HepG2 (cell line): Measurements from ENCODE around the gene TEX13D. TPM values are rescaled to one million over a fixed set of nuclear protein-coding genes. Genes with fewer than 3 reads are reported as not detected.
A peak's percentile ranks its signal among the peaks of the same experiment; 100 is the strongest.

ENCODE experiments used
- ATAC-seq: fragments of 200-7000 bp; cut with Tn5 transposase; 3 replicates; pipeline ENCODE4 v1.9.1; 2020; ENCODE audit warnings: mild to moderate bottlenecking, moderate library complexity
- BruUV-seq: library from RNA; stranded (reverse); fragments of 400-500 nt; replicated peaks from 2 replicates; lab custom pipeline; 2021; lab: Mats Ljungman, UMichigan
- CTCF ChIA-PET: fragments of 300-600 bp; formaldehyde crosslinking; extraction: SDS; loops from one replicate; lab custom pipeline; 2021; ENCODE audit warnings: low total read pairs, inconsistent platforms, low intra/inter-chr PET ratio; lab: Yijun Ruan, JAX
- POLR2A ChIA-PET: fragments of 350-600 bp; sonication (Branson Sonifier 250); formaldehyde crosslinking; loops from one replicate; lab custom pipeline; 2020; ENCODE audit warnings: antibody characterized with exemption, inconsistent platforms; lab: Yijun Ruan, JAX
- DNase-seq: peaks from one replicate; pipeline ENCODE4 v3.0.0-alpha.2; 2015; ENCODE audit warnings: low spot score
- FAIRE-seq: peaks from 3 replicates; lab custom pipeline; 2011; peaks lifted over from hg19 to GRCh38; lab: Jason Lieb, UNC
- H2AFZ ChIP-seq: one replicate; pipeline ENCODE4 v1.6.1; 2011; ENCODE audit warnings: low read length, inconsistent platforms
- H3K27ac ChIP-seq: fragments of 300-600 bp; 3 replicates; pipeline ENCODE4 v1.8.0; 2011; ENCODE audit warnings: mixed run types, mild to moderate bottlenecking, mixed read lengths, low read length, inconsistent platforms; ENCODE audit not compliant: insufficient read depth; ENCODE audit errors: extremely low read length
- H3K27me3 ChIP-seq, 2 experiments: fragments of 200-600 bp in 1 of 2; 2 replicates in 1 of 2; 3 replicates in 1 of 2; pipeline versions ENCODE4 v1.6.0 to v1.8.0; 2011; ENCODE audit warnings: low read length in 2 of 2, mild to moderate bottlenecking in 2 of 2, moderate library complexity in 2 of 2, inconsistent platforms in 1 of 2; ENCODE audit not compliant: insufficient read depth in 2 of 2, control insufficient read depth in 1 of 2
- H3K36me3 ChIP-seq, 2 experiments: fragments of 200-600 bp in 1 of 2; replicated peaks in 1 of 2; 2 replicates in 1 of 2; 3 replicates in 1 of 2; pipeline versions ENCODE4 v1.5.1 to v1.8.0; 2011; ENCODE audit warnings: low read length in 2 of 2, inconsistent platforms in 1 of 2; ENCODE audit not compliant: insufficient read depth in 2 of 2, control insufficient read depth in 1 of 2
- H3K4me1 ChIP-seq: 2 replicates; pipeline ENCODE4 v1.5.1; 2012; ENCODE audit warnings: low read length, inconsistent platforms; ENCODE audit not compliant: insufficient read depth
- H3K4me2 ChIP-seq: 2 replicates; pipeline ENCODE4 v1.6.0; 2011; ENCODE audit warnings: low read depth, low read length, inconsistent platforms
- H3K4me3 ChIP-seq, 3 experiments: fragments of 200-600 bp in 1 of 3; sonication (generic), shearing (Covaris generic) in 1 of 3; replicated peaks in 1 of 3; 2 replicates each; pipeline ENCODE4 v1.5.1; 2011 to 2016; ENCODE audit warnings: low read length in 3 of 3, inconsistent platforms in 2 of 3, low read depth in 2 of 3, mild to moderate bottlenecking in 2 of 3, control low read depth in 1 of 3, mixed read lengths in 1 of 3; ENCODE audit not compliant: insufficient read depth in 1 of 3
- H3K79me2 ChIP-seq: one replicate; pipeline ENCODE4 v1.6.1; 2011; ENCODE audit warnings: low read length, inconsistent platforms; ENCODE audit not compliant: insufficient read depth
- H3K9ac ChIP-seq: 2 replicates; pipeline ENCODE4 v1.6.0; 2011; ENCODE audit warnings: mild to moderate bottlenecking, low read depth, low read length, inconsistent platforms; ENCODE audit not compliant: insufficient read depth
- H3K9me3 ChIP-seq: 2 replicates; pipeline ENCODE4 v1.5.1; 2012; ENCODE audit warnings: mild to moderate bottlenecking, low read length
- H4K20me1 ChIP-seq: 2 replicates; pipeline ENCODE4 v1.6.0; 2011; ENCODE audit warnings: inconsistent platforms, mild to moderate bottlenecking, low read length, moderate library complexity; ENCODE audit not compliant: insufficient read depth
- ATAD3A ChIP-seq: sonication (generic); formaldehyde crosslinking; IDR thresholded peaks from 2 replicates; pipeline ENCODE4 v1.4.0; 2020; ENCODE audit warnings: missing genetic modification reagents
- ATF7 ChIP-seq, 2 experiments: fragments of 450-650 bp in 1 of 2; sonication (generic) in 1 of 2; formaldehyde crosslinking in 1 of 2; IDR thresholded peaks; 2 replicates each; pipeline versions ENCODE4 v1.4.0 to v1.6.1; 2016 to 2020; ENCODE audit warnings: antibody characterized with exemption in 1 of 2, mild to moderate bottlenecking in 1 of 2, missing genetic modification reagents in 1 of 2
- CREB1 ChIP-seq, 2 experiments: fragments of 450-650 bp in 1 of 2; IDR thresholded peaks; 2 replicates each; pipeline ENCODE4 v1.6.1; 2016 to 2017; ENCODE audit warnings: control low read depth in 1 of 2, mild to moderate bottlenecking in 1 of 2, missing compliant biosample characterization in 1 of 2, missing genetic modification characterization in 1 of 2
- JUNB ChIP-seq: sonication (generic); formaldehyde crosslinking; IDR thresholded peaks from 2 replicates; pipeline ENCODE4 v1.8.0; 2022; ENCODE audit warnings: missing genetic modification reagents, mild to moderate bottlenecking, borderline replicate concordance
- MTA1 ChIP-seq: sonication (generic); formaldehyde crosslinking; IDR thresholded peaks from 2 replicates; pipeline ENCODE4 v1.4.0; 2020; ENCODE audit warnings: missing genetic modification reagents, mild to moderate bottlenecking, borderline replicate concordance
- SMAD3 ChIP-seq: sonication (generic); formaldehyde crosslinking; IDR thresholded peaks from 2 replicates; pipeline ENCODE4 v1.4.0; 2020; ENCODE audit warnings: missing genetic modification reagents
- SRSF9 ChIP-seq: fragments of 200-400 bp; formaldehyde crosslinking; IDR thresholded peaks from 2 replicates; pipeline ENCODE4 v1.6.1; 2018; ENCODE audit warnings: borderline replicate concordance, mild to moderate bottlenecking, low read depth, low read length; ENCODE audit not compliant: insufficient read depth, poor library complexity, severe bottlenecking
- TEAD3 ChIP-seq: optimal IDR thresholded peaks from 2 replicates; pipeline ENCODE3; 2016; ENCODE audit warnings: borderline replicate concordance
- ZNF326 ChIP-seq: sonication (generic); formaldehyde crosslinking; IDR thresholded peaks from 2 replicates; pipeline ENCODE4 v1.4.0; 2020; ENCODE audit warnings: missing genetic modification reagents, borderline replicate concordance
- ZNF441 ChIP-seq: sonication (generic); formaldehyde crosslinking; IDR thresholded peaks from 2 replicates; pipeline ENCODE4 v1.7.0; 2021; ENCODE audit warnings: missing genetic modification reagents, borderline replicate concordance
- ZNF484 ChIP-seq: sonication (generic); formaldehyde crosslinking; IDR thresholded peaks from 2 replicates; pipeline ENCODE4 v1.5.1; 2020; ENCODE audit warnings: mild to moderate bottlenecking, low read depth, missing genetic modification reagents, borderline replicate concordance
- WGBS: methylation state at CpG from one replicate; pipeline ENCODE4 v1.1.6; 2017; ENCODE audit warnings: low lambda C conversion rate; 5-methylcytosine and 5-hydroxymethylcytosine counted together
- in situ Hi-C: cut with HindIII; loops from 2 replicates; pipeline ENCODE4 v1.10.0; 2017; ENCODE audit warnings: low pct_unique_long_range_greater_than_20kb; ENCODE audit not compliant: extremely low pct_ligation_motif_present
- intact Hi-C: fragments of 100-400 bp; cut with micrococcal nuclease; formaldehyde crosslinking; loops from one replicate; pipeline ENCODE4 v1.10.0; 2022; ENCODE audit not compliant: unreplicated experiment
- polyA plus RNA-seq, 8 experiments: library from polyadenylated mRNA; depleted of rRNA in 3 of 8; stranded (reverse) in 7 of 8; unstranded in 1 of 8; fragments of >200 nt; fragmentation: Illumina TruSeq in 4 of 8; extraction: Trizol in 4 of 8; gene quantifications; 2 replicates each; pipeline versions ENCODE4 v1.2.1 to v1.2.3, GENCODE V29; 2011 to 2016; ENCODE audit warnings: low read depth in 4 of 8, missing spikeins in 1 of 8, mixed read lengths in 1 of 8; ENCODE audit not compliant: insufficient read depth in 1 of 8
- total RNA-seq, 5 experiments: library from RNA; depleted of rRNA; stranded (reverse); fragments of >200 nt; fragmentation: Illumina TruSeq; extraction: Trizol; gene quantifications; 2 replicates each; pipeline ENCODE4 v1.2.3, GENCODE V29; 2016; ENCODE audit warnings: low read depth in 1 of 5
- TF ChIP-seq, protein P1 (sequence below): sonication (generic); formaldehyde crosslinking; IDR thresholded peaks from 2 replicates; pipeline ENCODE4 v1.8.0; 2022; ENCODE audit warnings: mild to moderate bottlenecking, missing genetic modification reagents, moderate library complexity

The TEX13D gene
- total and polyA plus RNA-seq, 2 of the 13 experiments (the other 11 are each of a cell fraction or from before 2014, with no cell fraction given): not detected

- no peak for TF ChIP-seq SRSF9
Observed at GRCh38 chrX:124383354-124383753, 50.9 kb downstream of the TEX13D start (continued).

- Histone ChIP-seq H3K4me1 (no peaks in the 10 kb centered on the region), H3K27ac (no peak overlapping the region), H2AFZ (no peak overlapping the region), H3K4me2 (no peak overlapping the region), H3K27me3 (no peaks in the 10 kb centered on the region), H3K4me3 (no peak overlapping the region), H3K9ac (no peak overlapping the region), H3K36me3 (no peaks in the 10 kb centered on the region), H3K9me3 (no peaks in the 10 kb centered on the region), H4K20me1 (no peaks in the 10 kb centered on the region), H3K79me2 (no peaks in the 10 kb centered on the region)
- BruUV-seq: no TSS peak
- intact Hi-C loops (loop anchor here (5.0 kb wide), 1 partner anchor 746 kb away; no protein-coding TSS in a partner anchor), in situ Hi-C loops (no loop called here)
- ChIA-PET CTCF (no interaction called here), POLR2A (no interaction called here)
- 7% methylated on average over 6 of the region's 6 CpGs for WGBS
- ATAC-seq (no peak), DNase-seq (no peak), FAIRE-seq (no peak)
- TF ChIP-seq ZNF484 (CRISPR knock-in tag): no peak
- peak; percentile 78 for TF ChIP-seq ATF7 (IDR thresholded peaks at IDR 0.05)
- no peak for TF ChIP-seq ATF7 (CRISPR knock-in tag; IDR thresholded peaks at IDR 0.05)
- no peak for TF ChIP-seq ZNF441 (CRISPR knock-in tag)
- TF ChIP-seq TEAD3 (CRISPR knock-in tag): no peak
- TF ChIP-seq MTA1 (CRISPR knock-in tag): no peak
- TF ChIP-seq ATAD3A (CRISPR knock-in tag): no peak
- no peak for TF ChIP-seq JUNB
- TF ChIP-seq CREB1 (IDR thresholded peaks at IDR 0.05): peak; percentile 63
- TF ChIP-seq CREB1 (CRISPR knock-in tag; IDR thresholded peaks at IDR 0.05): no peak
- TF ChIP-seq, protein P1, sequence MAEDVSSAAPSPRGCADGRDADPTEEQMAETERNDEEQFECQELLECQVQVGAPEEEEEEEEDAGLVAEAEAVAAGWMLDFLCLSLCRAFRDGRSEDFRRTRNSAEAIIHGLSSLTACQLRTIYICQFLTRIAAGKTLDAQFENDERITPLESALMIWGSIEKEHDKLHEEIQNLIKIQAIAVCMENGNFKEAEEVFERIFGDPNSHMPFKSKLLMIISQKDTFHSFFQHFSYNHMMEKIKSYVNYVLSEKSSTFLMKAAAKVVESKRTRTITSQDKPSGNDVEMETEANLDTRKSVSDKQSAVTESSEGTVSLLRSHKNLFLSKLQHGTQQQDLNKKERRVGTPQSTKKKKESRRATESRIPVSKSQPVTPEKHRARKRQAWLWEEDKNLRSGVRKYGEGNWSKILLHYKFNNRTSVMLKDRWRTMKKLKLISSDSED (CRISPR knock-in tag): no peak
- TF ChIP-seq SMAD3: no peak
- no peak for TF ChIP-seq ZNF326 (CRISPR knock-in tag)
Observed at GRCh38 chrX:124386401-124386800, 53.9 kb downstream of the TEX13D start.
